Measurements from ENCODE around the gene CALN1. TPM values are rescaled to one million over a fixed set of nuclear protein-coding genes. Genes with fewer than 3 reads are reported as not detected.

The CALN1 gene
- total and polyA plus RNA-seq, 9 of the 15 experiments (the other 6 are each of a cell fraction or from before 2014, with no cell fraction given), result 1.4 to 7.5 (median 3.3) TPM

- Histone ChIP-seq H3K4me3 (no peak overlapping the region), H3K36me3 (ENCODE audit: control insufficient read depth, insufficient read depth, low read length) (no peaks in the 10 kb centered on the region), H3K4me2 (ENCODE audit: insufficient read depth, low read length) (no peak overlapping the region), H3K9me1 (ENCODE audit: control insufficient read depth, insufficient read depth, low read length) (no peaks in the 10 kb centered on the region), H3K9ac (ENCODE audit: insufficient read depth in 1 of 2, low read depth in 2 of 2, low read length in 2 of 2) (no peak overlapping the region), H3K79me2 (ENCODE audit: control insufficient read depth, insufficient read depth, low read length) (no peaks in the 10 kb centered on the region), H4K20me1 (replicated peaks; ENCODE audit: control insufficient read depth, insufficient read depth, low read length) (0 out of 2 replicates have a peak, but pooled peaks cover 2% of the 10 kb centered on the region), H3K4me1 (replicated peaks in 1 of 2; ENCODE audit: control insufficient read depth in 2 of 2, insufficient read depth in 2 of 2, low read length in 2 of 2) (no peaks in the 10 kb centered on the region), H3K27me3 (ENCODE audit: control insufficient read depth in 2 of 2, insufficient read depth in 2 of 2, low read length in 2 of 2) (no peaks in the 10 kb centered on the region; a peak in 1 of 5 replicates), H2AFZ (ENCODE audit: low read depth, low read length) (no peak overlapping the region), H3K9me3 (replicated peaks; ENCODE audit: control insufficient read depth, insufficient read depth, low read depth, low read length) (no peaks in the 10 kb centered on the region), H3K27ac (ENCODE audit: extremely low read depth, low read depth, low read length) (no peak overlapping the region)
- BruUV-seq (replicated peaks), result no TSS peak
- ATAC-seq (no peak), FAIRE-seq (no peak), DNase-seq (ENCODE audit: extremely low read depth in 1 of 4, low spot score in 3 of 4) (no peak)
- ChIA-PET CTCF (ENCODE audit: low intra/inter-chr PET ratio) (no interaction called here), POLR2A (interaction anchor here (0.6 to 0.9 kb wide), 3 partner anchors 9 to 1040 kb away, joined by 3 read pairs; partner anchors contain the start of gene NSUN5)
- intact Hi-C loops (cut with micrococcal nuclease), result no loop called here
- TF ChIP-seq SMC3 (conservative IDR thresholded peaks at IDR 0.05; ENCODE audit: insufficient read depth, low read depth, low read length), result no peak
- TF ChIP-seq MAFF (IDR thresholded peaks at IDR 0.05; ENCODE audit: low read length), result no peak
- TF ChIP-seq PREB (CRISPR knock-in tag; IDR thresholded peaks at IDR 0.05), result no peak
- TF ChIP-seq, protein P1, sequence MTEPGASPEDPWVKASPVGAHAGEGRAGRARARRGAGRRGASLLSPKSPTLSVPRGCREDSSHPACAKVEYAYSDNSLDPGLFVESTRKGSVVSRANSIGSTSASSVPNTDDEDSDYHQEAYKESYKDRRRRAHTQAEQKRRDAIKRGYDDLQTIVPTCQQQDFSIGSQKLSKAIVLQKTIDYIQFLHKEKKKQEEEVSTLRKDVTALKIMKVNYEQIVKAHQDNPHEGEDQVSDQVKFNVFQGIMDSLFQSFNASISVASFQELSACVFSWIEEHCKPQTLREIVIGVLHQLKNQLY (CRISPR knock-in tag; conservative IDR thresholded peaks at IDR 0.05), result no peak
- TF ChIP-seq ZNF274 (IDR thresholded peaks at IDR 0.05; ENCODE audit: borderline replicate concordance, low read depth, low read length), result no peak
- in situ Hi-C loops (cut with MboI), result no loop called here
- WGBS (ENCODE audit: insufficient coverage, low coverage, missing lambda C conversion rate), result 21% methylated on average over 2 of the region's 2 CpGs
Observed at GRCh38 chr7:72268090-72268489, 144.0 kb downstream of the CALN1 start.
